HL-60 (cell line): ENCODE measurements around the gene BIRC6.

Experiments
- CTCF ChIP-seq: IDR thresholded peaks from one replicate; pipeline ENCODE4 v1.5.1; 2011; ENCODE audit warnings: low read length, control low read depth, inconsistent platforms; ENCODE audit not compliant: insufficient read depth
- GABPA ChIP-seq: IDR thresholded peaks from 2 replicates; pipeline ENCODE4 v1.6.1; 2012; ENCODE audit warnings: low read depth
- POLR2AphosphoS5 ChIP-seq: IDR thresholded peaks from 2 replicates; pipeline ENCODE4 v1.6.1; 2012; ENCODE audit warnings: low read depth
- SPI1 ChIP-seq: IDR thresholded peaks from 2 replicates; pipeline ENCODE4 v1.6.1; 2012; ENCODE audit warnings: low read depth, mild to moderate bottlenecking, borderline replicate concordance

- TF ChIP-seq POLR2AphosphoS5, result no peak
- TF ChIP-seq CTCF, result no peak
- no peak for TF ChIP-seq GABPA
- no peak for TF ChIP-seq SPI1
These were observed 158.1 kb downstream of the BIRC6 start for GRCh38 chr2:32514946-32515345.
